ENCODE results near the gene MEGF6.

MEGF6 gene

GRCh38 chr1:3645666-3646355 lies 34.5 kb upstream of the MEGF6 start:
- no peak for DNase-seq (ENCODE audit: low read depth)

- DNase-seq (ENCODE audit: low read depth): no peak
Measured at GRCh38 chr1:3645247-3645646, 33.9 kb upstream of the MEGF6 start.

- no peak for DNase-seq (ENCODE audit: low read depth)
Measured at GRCh38 chr1:3644273-3644672, 33.0 kb upstream of the MEGF6 start.

GRCh38 chr1:3642919-3643675 lies 31.8 kb upstream of the MEGF6 start:
- no peak for DNase-seq (ENCODE audit: low read depth)

GRCh38 chr1:3641816-3642215 lies 30.5 kb upstream of the MEGF6 start:
- DNase-seq (ENCODE audit: low read depth): no peak

GRCh38 chr1:3641046-3641760 lies 29.9 kb upstream of the MEGF6 start:
- no peak for DNase-seq (ENCODE audit: low read depth)

GRCh38 chr1:3640121-3640837 lies 29.0 kb upstream of the MEGF6 start:
- DNase-seq (ENCODE audit: low read depth): no peak

GRCh38 chr1:3639397-3639911 lies 28.1 kb upstream of the MEGF6 start:
- no peak for DNase-seq (ENCODE audit: low read depth)

GRCh38 chr1:3638676-3639075 lies 27.4 kb upstream of the MEGF6 start:
- no peak for DNase-seq (ENCODE audit: low read depth)

- DNase-seq (ENCODE audit: low read depth): no peak
Measured at GRCh38 chr1:3638027-3638426, 26.7 kb upstream of the MEGF6 start.

GRCh38 chr1:3636531-3636930 lies 25.2 kb upstream of the MEGF6 start:
- no peak for DNase-seq (ENCODE audit: low read depth)

GRCh38 chr1:3636080-3636479 lies 24.8 kb upstream of the MEGF6 start:
- no peak for DNase-seq (ENCODE audit: low read depth)

GRCh38 chr1:3634059-3634800 lies 22.9 kb upstream of the MEGF6 start:
- DNase-seq (ENCODE audit: low read depth): no peak

GRCh38 chr1:3633344-3634058 lies 22.2 kb upstream of the MEGF6 start:
- DNase-seq (ENCODE audit: low read depth): no peak

- no peak for DNase-seq (ENCODE audit: low read depth)
Measured at GRCh38 chr1:3632716-3633343, 21.5 kb upstream of the MEGF6 start.

GRCh38 chr1:3632298-3632697 lies 21.0 kb upstream of the MEGF6 start:
- no peak for DNase-seq (ENCODE audit: low read depth)

GRCh38 chr1:3631320-3632260 lies 20.3 kb upstream of the MEGF6 start:
- no peak for DNase-seq (ENCODE audit: low read depth)

GRCh38 chr1:3630914-3631313 lies 19.6 kb upstream of the MEGF6 start:
- DNase-seq (ENCODE audit: low read depth): no peak

- DNase-seq (ENCODE audit: low read depth): no peak
Measured at GRCh38 chr1:3630161-3630611, 18.9 kb upstream of the MEGF6 start.

Measured in stromal cell of bone marrow (primary cell).